GM12874 (cell line): ENCODE data around the gene UBE2E3.

Experiments
- CTCF ChIP-seq: IDR thresholded peaks from 2 replicates; pipeline ENCODE4 v1.5.1; 2011; ENCODE audit warnings: low read depth, mild to moderate bottlenecking, control low read depth, low read length, moderate library complexity; ENCODE audit not compliant: insufficient read depth

UBE2E3 gene

GRCh38 chr2:181037922-181038321 is 57.5 kb downstream of the UBE2E3 start:
- no peak for TF ChIP-seq CTCF

GRCh38 chr2:181038796-181039195 is 58.4 kb downstream of the UBE2E3 start:
- TF ChIP-seq CTCF = no peak

- TF ChIP-seq CTCF = no peak
These were observed 61.3 kb downstream of the UBE2E3 start for GRCh38 chr2:181041661-181042060.

- TF ChIP-seq CTCF = no peak
These were observed 62.3 kb downstream of the UBE2E3 start for GRCh38 chr2:181042706-181043105.

- no peak for TF ChIP-seq CTCF
These were observed 66.4 kb downstream of the UBE2E3 start for GRCh38 chr2:181046833-181047232.

- TF ChIP-seq CTCF = no peak
These were observed 67.4 kb downstream of the UBE2E3 start for GRCh38 chr2:181047829-181048228.

GRCh38 chr2:181051861-181052522 is 71.6 kb downstream of the UBE2E3 start:
- no peak for TF ChIP-seq CTCF
